Subcutaneous abdominal adipose tissue (tissue), 5 donors: ENCODE data around the gene RAB23.

Experiments used
- H3K27ac ChIP-seq: one replicate; pipeline ENCODE4 v1.7.0; 2013; ENCODE audit warnings: low read depth, mild to moderate bottlenecking, inconsistent platforms, low read length, moderate library complexity
- H3K27me3 ChIP-seq, 5 donors: one replicate each; pipeline ENCODE4 v1.7.0; 2013; ENCODE audit warnings: low read length in 5 of 5, inconsistent platforms in 1 of 5; ENCODE audit not compliant: control insufficient read depth in 5 of 5, insufficient read depth in 4 of 5
- H3K36me3 ChIP-seq, 5 donors: one replicate each; pipeline ENCODE4 v1.7.0; 2013; ENCODE audit warnings: low read length in 5 of 5; ENCODE audit not compliant: control insufficient read depth in 5 of 5, insufficient read depth in 5 of 5
- H3K4me1 ChIP-seq, 5 donors: one replicate each; pipeline ENCODE4 v1.7.0; 2013; ENCODE audit warnings: low read length in 5 of 5, mild to moderate bottlenecking in 3 of 5, moderate library complexity in 1 of 5; ENCODE audit not compliant: control insufficient read depth in 5 of 5, insufficient read depth in 5 of 5
- H3K4me3 ChIP-seq, 5 donors: one replicate each; pipeline ENCODE4 v1.7.0; 2013; ENCODE audit warnings: low read length in 5 of 5, low read depth in 1 of 5
- H3K9ac ChIP-seq, 5 donors: one replicate each; pipeline ENCODE4 v1.7.0; 2013; ENCODE audit warnings: low read length in 5 of 5, mild to moderate bottlenecking in 4 of 5, moderate library complexity in 3 of 5
- H3K9me3 ChIP-seq, 5 donors: one replicate each; pipeline ENCODE4 v1.7.0; 2013; ENCODE audit warnings: low read length in 5 of 5; ENCODE audit not compliant: control insufficient read depth in 5 of 5
- donor health status: healthy.
- donor health status: healthy.
- donor health status: healthy.
- donor health status: healthy.
- donor health status: healthy.

Gene RAB23

DNA sequence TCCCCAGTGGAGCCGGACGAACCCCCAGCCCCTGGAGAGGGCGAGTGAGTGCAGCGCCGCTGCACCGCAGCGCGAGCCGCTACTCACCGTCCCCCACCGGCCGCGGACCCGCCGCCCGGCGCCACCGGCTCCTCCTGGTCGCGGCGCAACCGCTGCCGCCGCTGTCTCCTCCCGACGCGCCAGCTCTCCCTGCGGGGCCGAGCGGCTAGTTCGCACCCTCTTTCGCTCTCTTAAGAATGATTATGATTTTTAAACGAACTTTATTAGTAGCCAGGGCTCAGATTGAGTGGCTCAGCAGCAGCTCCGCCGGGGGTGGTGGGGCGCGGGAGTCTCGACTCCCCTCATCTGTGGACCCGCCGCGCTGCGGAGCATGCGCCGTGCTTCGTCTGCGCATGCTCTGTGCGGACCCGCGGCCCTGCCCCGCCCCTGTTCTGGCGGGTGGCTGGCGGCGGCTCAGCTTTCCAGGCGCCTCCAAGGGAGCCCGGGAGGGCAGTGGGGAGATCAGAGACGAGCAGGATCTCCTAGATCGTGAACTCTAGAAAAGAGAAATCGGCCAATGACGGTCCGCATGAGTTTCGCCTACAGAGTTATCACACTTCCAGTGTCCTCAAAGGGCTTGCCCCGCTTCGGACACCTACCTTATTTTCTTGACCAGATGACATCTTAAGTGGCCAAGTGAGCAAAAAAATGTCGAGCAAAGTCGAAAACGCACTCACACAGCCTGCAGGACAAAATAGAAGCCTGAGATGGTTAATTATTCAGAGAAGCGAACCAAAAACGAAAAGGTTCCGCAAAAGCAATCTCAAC, at the start of gene RAB23:
TSS of gene RAB23 (minus strand) at position 372 of the 807 bp plus-strand sequence. CDS start 11,927 bp downstream, outside the sequence.
- peak within 1 kb of the TSS; percentile 74 for H3K27ac ChIP-seq
- H3K4me1 ChIP-seq = peaks cover 0 to 17% (median 13%) of the 10 kb centered on the region in 5 donors
- peak within 1 kb of the TSS; percentile 22 to 80 (median 75) for H3K9ac ChIP-seq
- peak within 1 kb of the TSS; percentile 81 to 94 (median 88) for H3K4me3 ChIP-seq
- H3K9me3 ChIP-seq = no peaks in the 10 kb centered on the region
- no peaks in the 10 kb centered on the region for H3K27me3 ChIP-seq
- no peaks in the 10 kb centered on the region for H3K36me3 ChIP-seq

DNA sequence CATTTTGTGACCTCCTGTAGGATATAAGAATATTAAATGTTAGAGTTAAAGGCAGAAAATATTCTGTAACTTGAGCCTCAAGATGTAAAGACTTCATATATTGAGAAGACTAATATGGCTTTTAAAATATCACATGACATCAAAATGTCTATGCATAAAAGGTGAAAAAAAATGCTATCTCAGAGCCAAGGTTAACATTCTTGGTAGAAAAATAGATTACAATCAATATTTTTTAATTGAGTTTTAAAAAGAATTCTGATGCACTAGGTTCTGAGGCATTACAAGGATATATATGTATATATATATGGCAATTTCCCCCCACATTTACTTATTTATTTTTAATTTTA, 46.2 kb upstream of the RAB23 start:
- H3K9ac ChIP-seq = no peak overlapping the region

DNA sequence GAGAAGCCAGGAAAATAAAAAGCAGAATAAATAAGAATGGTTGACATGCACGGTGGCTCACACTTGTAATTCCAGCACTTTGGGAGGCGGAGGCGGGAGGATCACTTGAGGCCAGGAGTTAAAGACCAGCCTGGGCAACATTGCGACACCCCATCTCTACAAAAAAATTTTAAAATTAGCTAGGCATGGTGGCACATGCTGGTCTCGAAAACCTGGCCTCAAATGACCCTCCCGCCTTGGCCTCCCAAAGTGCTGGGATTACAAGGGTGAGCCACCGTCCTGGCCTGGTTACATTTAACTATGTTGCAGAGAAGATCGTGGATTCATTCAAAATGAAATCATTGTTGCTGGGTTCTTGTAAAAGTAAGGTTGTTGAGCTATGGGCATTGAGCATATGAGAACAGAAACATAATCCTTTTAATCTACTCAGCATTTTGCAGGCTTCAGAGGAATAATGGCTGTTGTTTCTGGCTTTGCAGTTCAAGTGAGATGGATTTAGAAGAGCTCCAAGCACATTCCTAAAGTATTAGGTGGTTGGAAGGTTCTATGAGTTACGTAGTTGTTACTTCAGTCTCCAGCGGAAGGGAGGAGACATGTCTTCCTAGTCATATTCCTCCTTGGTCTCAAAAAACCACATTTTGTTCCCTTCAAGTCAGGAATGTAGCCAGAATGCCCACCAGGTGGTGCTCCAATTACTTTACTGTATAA, 45.6 kb upstream of the RAB23 start:
- H3K4me1 ChIP-seq = peaks cover 0 to 14% (median 10%) of the 10 kb centered on the region in 5 donors
- no peaks in the 10 kb centered on the region for H3K27me3 ChIP-seq
- H3K36me3 ChIP-seq = no peaks in the 10 kb centered on the region
- no peak overlapping the region for H3K27ac ChIP-seq
- H3K9ac ChIP-seq = no peak overlapping the region
- no peaks in the 10 kb centered on the region for H3K9me3 ChIP-seq
- no peak overlapping the region for H3K4me3 ChIP-seq

More for the DNA sequence above, 46.2 kb upstream of the RAB23 start:
- no peaks in the 10 kb centered on the region for H3K9me3 ChIP-seq
- H3K27ac ChIP-seq = no peak overlapping the region
- H3K36me3 ChIP-seq = no peaks in the 10 kb centered on the region
- H3K4me1 ChIP-seq = peaks cover 0 to 8% (median 5%) of the 10 kb centered on the region in 5 donors
- no peaks in the 10 kb centered on the region for H3K27me3 ChIP-seq
- H3K4me3 ChIP-seq = no peak overlapping the region

DNA sequence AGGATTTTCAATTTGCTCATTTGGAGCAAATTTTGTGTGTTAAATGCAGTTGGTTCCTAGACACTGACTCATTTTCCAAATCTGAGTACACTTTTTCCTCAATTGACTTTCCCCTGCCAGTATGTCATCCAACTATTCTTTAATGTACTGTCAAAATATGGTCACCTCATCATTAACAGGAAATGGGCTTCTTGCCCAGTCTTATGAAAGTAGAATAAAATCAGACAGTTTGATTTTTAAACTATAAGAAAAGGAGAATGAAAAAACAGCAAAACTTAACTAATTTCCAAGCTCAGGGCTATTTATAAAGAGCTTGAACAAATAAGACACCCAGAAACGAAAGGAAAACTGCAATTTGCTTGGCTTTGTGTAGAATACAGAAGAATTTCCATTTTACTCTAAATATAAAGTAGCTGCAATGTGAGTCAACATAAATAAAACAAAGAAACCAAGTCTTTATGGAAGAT, 43.7 kb upstream of the RAB23 start:
- H3K9ac ChIP-seq = no peak overlapping the region
- H3K4me3 ChIP-seq = no peak overlapping the region
- H3K27me3 ChIP-seq = no peaks in the 10 kb centered on the region
- H3K36me3 ChIP-seq = no peaks in the 10 kb centered on the region
- no peaks in the 10 kb centered on the region for H3K9me3 ChIP-seq
- no peak overlapping the region for H3K27ac ChIP-seq
- H3K4me1 ChIP-seq = peaks cover 6 to 24% (median 17%) of the 10 kb centered on the region in 5 donors

DNA sequence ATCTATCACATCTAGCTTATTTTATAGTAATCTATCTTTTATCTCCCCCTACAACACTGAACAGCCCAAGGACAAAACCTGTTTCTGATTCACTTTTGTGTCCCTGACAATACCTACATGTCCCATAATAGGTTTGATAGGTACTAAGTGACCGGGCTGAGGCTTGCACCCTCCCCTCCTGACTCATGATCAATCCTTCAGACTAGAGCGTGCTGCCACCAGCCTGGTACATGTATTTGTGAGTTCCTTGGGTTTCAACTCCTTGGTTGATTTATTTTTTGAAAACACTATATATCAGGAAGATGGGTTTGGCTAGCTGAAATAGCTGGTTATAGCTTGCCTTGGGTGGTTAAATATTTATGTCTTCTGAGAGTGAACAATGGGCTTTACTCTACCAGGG, 41.6 kb upstream of the RAB23 start:
- no peaks in the 10 kb centered on the region for H3K36me3 ChIP-seq
- no peaks in the 10 kb centered on the region for H3K27me3 ChIP-seq
- H3K4me3 ChIP-seq = no peak overlapping the region
- H3K27ac ChIP-seq = peak overlapping the region; percentile 31
- no peaks in the 10 kb centered on the region for H3K9me3 ChIP-seq
- H3K9ac ChIP-seq = no peak overlapping the region
- peaks cover 6 to 24% (median 17%) of the 10 kb centered on the region in 5 donors for H3K4me1 ChIP-seq

DNA sequence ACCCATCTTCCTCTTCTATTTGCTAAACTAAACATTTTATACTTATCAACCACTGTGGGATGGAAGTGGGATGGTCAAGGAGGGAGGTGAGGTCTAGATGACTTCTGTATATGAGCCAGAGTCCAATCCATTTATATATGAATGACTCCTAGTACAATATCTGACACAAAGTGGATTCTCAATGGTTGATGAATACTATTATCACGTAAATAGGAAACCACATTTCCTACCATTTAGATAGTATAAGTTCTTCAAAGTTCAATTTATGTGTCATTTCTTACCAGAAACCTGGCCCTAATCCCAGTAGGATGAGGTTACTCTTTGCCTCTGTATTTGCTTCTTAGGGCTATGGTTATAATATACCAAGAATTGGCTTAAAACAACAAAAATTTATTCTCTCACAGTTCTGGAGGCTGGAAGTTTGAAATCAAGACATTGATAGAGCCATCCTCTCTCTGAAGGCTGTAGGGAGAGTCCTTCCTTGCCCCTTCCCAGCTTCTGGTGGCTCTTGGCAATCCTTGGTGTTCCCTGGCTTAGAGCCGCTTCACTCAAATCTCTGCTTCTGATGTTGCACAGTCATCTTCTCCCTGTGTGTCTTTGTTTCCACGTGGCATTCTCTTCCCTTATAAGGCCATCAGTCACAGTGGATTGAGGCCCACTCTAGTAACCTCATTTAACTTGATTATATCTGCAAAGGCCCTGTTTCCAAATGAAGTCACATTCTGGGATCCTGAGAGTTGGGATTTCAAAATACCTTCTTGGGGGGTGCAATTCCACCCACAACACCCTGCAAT, 41.0 kb upstream of the RAB23 start:
- Histone ChIP-seq H3K9me3 (no peaks in the 10 kb centered on the region), H3K4me3 (no peak overlapping the region), H3K9ac (no peak overlapping the region), H3K4me1 (peaks cover 6 to 24% (median 19%) of the 10 kb centered on the region in 5 donors), H3K27me3 (no peaks in the 10 kb centered on the region), H3K36me3 (no peaks in the 10 kb centered on the region), H3K27ac (peak overlapping the region; percentile 31)

DNA sequence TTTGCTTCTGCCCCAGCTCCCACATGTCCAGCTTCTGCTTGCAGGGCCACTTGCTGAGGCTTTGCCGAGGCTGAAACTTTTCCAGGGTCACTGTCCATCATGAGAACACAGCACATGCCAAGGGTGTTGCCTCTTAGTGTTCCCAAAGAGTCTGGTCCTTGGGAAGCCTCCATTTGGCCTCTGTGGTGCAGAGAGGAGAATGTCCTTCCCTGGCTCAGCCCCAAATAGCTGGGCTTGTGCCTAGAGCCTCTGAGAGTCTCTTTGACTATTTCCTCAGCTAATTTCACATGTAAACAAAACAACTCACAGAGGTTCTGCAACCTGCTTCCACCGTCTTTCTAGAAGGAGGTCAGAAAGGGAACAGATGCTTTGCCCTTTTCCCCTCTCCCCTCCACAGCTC, 40.4 kb upstream of the RAB23 start:
- H3K27ac ChIP-seq = peak overlapping the region; percentile 31
- H3K9ac ChIP-seq = peak overlapping the region in 1 of 5 donors; percentile 19
- H3K4me1 ChIP-seq = peaks cover 6 to 24% (median 21%) of the 10 kb centered on the region in 5 donors
- H3K4me3 ChIP-seq = no peak overlapping the region
- H3K36me3 ChIP-seq = no peaks in the 10 kb centered on the region
- H3K27me3 ChIP-seq = no peaks in the 10 kb centered on the region
- H3K9me3 ChIP-seq = no peaks in the 10 kb centered on the region

DNA sequence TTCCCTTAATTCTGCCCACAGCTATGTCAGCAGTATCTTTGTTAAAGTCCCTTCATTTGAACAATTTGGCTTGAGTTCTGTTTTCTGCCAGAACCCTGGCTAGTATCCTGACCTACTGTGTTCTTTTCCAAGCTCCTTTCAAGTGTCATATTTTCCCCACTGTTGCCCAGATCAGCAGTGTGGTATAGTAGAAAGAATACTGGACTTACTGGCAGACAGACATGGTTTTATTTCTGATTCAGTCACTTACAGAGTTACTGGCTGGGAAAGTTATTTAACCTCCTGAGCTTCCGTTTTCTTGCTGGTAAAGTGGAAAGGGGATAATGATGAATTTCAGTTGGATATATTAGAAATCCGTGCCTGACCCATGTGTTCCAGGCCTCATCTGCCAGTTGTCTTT, 39.8 kb upstream of the RAB23 start:
- no peaks in the 10 kb centered on the region for H3K9me3 ChIP-seq
- H3K9ac ChIP-seq = no peak overlapping the region
- H3K27me3 ChIP-seq = no peaks in the 10 kb centered on the region
- no peak overlapping the region for H3K4me3 ChIP-seq
- peak overlapping the region; percentile 31 for H3K27ac ChIP-seq
- peaks cover 6 to 24% (median 22%) of the 10 kb centered on the region in 5 donors for H3K4me1 ChIP-seq
- no peaks in the 10 kb centered on the region for H3K36me3 ChIP-seq

DNA sequence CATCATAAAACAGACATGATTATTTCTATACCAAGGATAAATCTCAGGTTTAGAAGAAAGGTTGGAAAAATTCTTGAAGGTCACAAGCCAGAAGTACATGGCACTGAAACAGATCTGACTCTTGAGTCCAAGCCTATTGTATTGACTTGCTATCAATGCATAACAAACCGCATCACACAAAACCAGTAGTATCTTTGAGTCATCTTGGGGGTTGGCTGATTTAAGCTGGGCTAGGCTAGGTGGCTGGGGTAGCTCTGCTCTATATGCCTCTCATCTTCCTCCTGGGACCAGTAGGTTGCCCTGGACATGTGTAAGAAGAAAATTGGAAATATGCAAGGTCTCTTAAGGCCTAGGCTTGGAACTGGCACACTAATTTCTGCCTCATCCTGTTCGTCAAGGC, 37.0 kb upstream of the RAB23 start:
- peaks cover 6 to 22% (median 22%) of the 10 kb centered on the region in 5 donors for H3K4me1 ChIP-seq
- H3K9me3 ChIP-seq = no peaks in the 10 kb centered on the region
- H3K27me3 ChIP-seq = no peaks in the 10 kb centered on the region
- no peak overlapping the region for H3K9ac ChIP-seq
- no peak overlapping the region for H3K27ac ChIP-seq
- no peaks in the 10 kb centered on the region for H3K36me3 ChIP-seq
- no peak overlapping the region for H3K4me3 ChIP-seq
